Nucleus accumbens (tissue), 56 donors: ENCODE results near the gene AQP3.
"Not testable (repeated sequence)": the region's sequence is repeated elsewhere in the genome, so short reads cannot be mapped to it uniquely, and the experiment has no call there.

Experiments
- DNase-seq, 56 donors: peaks; one replicate each; lab custom pipeline; 2025; lab: John Stamatoyannopoulos, UW

Gene AQP3

DNA sequence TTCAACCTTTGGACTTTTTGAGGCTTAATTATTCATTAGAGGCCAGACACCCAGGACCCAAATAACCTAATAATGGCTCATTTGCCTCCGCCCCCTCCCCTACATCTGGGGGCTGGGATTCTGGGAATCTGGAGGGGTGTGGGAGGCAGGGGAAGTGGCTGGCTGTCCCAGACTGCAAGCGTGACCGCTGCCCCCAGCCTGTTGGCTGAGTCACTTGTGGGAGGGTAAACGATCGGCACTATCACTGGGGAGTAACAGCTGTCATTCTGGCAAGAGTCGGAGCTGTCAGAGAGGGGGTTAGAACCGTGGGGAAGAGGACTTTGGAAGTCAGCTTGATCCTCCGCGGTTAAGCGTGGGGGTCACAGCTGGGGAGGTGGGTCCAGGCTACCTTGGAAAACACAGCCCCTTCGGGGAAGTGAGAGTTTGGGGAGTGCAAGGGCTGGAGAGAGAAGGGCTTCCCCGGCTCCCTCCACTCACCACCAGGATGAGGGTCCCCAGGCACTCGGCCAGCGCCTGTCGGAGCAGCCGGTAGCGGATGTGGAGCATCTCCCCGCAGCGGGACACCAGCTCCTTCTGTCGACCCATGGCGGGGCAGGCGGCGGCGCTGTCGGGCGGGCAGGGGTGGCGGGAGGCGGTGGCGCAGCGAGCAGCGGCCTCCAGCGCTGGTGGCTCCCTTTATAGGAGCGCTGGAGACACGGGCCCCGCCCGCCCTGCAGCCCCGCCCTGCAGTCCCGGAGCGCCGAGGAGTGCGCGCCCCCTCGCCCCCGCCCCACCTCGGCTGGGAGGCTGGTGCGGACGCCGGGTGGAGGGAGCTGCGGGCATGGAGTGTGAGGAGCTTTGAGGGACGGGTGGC, at the start of gene AQP3:
AQP3 (minus strand) TSS at position 648 of the 853 bp plus-strand sequence; CDS start at position 585, 63 bp downstream.
- peak in 19 of 56 donors; percentile 5 to 50 (median 17) for DNase-seq

DNA sequence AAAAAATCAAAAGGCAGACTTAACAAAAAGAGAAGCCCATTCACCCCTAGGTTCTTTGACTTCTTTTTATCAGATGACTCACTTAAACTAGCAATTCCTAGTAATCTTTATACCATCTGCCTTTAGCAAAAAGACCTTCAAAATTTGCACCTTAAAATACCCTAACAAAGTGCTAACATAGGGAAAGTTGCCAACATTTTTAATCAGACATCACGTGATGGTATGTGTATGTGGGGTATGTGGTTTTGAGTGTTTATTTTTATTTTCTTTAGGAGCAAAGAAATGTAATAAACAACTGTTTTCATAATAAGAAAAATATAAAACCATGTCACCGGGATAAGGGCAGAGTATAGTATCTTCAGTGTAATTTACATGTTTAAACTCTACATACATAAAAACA, 46.4 kb upstream of the AQP3 start:
- DNase-seq = not testable (repeated sequence)

DNA sequence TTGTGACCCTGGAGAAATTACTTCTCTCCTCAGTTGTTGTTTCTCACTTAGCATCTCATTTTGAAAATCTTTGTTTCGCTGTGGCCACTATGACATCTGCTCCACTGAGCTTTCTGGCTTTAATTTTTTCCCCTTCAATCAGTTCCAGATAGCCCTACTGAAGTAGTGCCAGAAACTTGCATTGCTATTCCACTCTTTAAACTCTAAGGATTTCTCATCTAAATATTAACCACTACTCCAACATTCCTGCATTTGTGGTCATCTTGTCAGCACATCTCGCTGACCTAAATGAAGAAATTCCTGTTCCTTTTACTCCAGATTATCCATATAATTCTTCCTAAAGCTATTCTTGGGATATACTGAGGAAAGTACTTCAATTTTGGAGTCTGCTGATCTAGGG, 41.7 kb upstream of the AQP3 start:
- DNase-seq = no peak

DNA sequence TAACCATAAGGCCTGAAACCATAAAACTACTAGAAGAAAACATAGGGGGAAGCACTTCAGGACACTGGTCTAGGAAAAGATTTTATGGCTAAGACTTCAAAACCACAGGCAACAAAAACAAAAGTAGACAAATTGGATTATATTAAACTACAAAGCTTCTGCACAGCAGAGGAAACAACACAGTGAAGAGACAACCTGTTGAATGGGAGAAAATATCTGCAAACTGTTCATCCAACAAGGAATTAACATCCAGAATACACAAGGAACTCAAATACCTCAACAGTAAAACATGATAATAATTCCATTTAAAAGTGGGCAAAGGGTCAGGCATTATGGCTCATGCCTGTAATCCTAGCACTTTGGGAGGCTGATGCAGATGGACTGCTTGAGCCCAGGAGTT, 37.9 kb upstream of the AQP3 start:
- not testable (repeated sequence) for DNase-seq

DNA sequence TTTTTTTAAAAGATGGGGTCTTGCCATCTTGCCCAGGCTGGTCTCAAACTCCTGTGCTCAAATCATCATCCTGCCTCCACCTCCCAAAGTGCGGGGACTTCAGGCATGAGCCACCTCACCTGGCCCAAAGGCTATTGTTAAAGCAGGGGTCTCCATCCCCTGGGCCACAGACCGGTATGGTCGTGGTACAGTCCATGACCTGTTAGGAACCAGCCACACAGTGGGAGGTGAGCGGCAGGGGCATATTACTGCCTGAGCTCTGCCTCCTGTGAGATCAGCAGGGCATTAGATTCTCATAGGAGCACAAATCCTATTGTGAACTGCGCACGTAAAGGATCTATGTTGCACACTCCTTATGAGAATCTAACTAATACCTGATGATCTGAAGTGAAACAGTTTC, 33.6 kb upstream of the AQP3 start:
- no peak for DNase-seq

DNA sequence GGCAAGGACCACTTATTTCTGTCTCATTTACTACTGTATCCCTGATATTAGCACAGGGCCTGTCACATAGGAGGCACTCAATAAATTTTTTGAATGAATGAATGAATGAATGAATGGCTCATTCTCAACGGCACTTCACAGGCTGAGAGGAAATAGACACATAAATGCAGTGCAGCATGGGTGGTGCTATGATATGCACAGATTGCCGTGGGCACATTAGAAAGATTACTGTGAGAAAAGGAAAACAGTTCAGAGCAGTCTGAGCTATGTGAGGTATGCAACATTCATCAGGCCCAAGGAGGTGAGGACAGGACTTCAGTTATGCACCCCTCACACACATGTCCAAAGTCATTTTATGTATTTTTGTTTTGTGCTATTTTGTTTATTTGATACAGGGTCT, 32.7 kb upstream of the AQP3 start:
- no peak for DNase-seq

DNA sequence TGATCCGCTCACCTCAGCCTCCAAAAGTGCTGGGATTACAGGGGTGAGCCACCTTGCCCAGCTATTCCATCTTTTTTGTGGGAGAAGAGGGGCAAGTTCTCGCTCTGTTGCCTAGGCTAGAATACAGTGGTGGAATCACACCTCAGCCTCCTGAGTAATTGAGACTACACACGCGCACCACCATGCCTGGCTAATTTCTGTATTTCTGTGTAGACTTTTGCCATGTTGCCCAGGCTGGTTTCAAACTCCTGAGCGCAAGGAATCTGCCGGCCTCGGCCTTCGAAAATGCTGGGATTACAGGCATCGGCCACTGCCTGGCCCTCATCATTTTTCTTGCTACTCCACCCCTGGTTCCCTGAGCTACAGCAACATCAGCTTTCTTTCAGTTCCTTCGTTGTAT, 29.1 kb upstream of the AQP3 start:
- DNase-seq = no peak

DNA sequence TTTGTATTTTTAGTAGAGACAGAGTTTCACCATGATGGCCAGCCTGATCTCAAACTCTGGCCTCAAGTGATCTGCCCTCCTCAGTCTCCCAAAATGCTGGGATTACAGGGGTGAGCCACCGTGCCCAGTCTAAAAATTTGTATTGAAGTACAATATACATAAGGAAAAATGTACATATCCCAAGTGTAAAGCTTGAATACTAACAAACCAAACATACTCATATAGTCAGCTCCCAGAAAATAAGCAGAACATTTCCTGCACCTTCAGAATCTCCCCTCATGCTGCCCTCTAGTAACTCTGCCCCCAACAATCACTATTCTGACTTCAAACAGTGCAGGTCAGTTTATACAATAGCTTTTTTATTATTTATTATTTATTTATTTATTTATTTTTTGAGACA, 28.0 kb upstream of the AQP3 start:
- no peak for DNase-seq

DNA sequence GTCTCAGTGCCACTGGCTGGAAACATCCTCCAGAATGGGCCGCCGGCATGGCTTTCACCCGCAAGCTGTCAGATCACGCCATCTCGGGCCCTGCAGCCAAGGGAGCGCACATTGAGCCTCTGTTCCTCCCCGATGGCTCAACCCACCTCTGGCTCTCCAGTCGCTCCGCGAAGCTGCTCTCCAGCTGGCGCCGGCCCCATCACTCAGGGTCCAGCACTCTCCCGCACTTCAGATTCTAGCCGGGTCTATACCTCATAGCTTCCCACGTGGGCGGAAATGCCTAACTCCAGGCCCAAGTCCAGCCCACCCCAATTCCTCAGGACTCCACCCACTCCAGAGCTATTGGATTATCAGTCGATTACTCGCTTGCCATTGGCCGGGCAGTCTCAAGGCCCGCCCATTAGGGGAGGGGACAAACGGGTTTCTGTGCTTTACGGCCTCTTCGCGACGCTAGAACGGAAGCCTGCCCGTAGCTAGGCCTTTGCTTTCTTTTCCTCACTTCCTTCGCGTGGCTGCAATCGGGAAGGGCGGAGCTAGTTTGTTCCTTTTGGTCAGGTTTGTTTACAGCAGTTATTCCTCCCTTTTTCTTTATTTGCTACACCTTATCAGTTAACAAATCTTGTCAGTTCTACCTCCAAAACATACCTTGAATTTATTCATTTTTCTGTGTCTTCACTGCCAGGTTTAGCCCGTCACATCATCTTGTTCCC, 26.4 kb upstream of the AQP3 start, which contains the start of gene NOL6:
NOL6 (minus strand) TSS at position 282 of the 710 bp plus-strand sequence; CDS start at position 200, 82 bp downstream.
- DNase-seq = peak; percentile 61 to 99 (median 96)

DNA sequence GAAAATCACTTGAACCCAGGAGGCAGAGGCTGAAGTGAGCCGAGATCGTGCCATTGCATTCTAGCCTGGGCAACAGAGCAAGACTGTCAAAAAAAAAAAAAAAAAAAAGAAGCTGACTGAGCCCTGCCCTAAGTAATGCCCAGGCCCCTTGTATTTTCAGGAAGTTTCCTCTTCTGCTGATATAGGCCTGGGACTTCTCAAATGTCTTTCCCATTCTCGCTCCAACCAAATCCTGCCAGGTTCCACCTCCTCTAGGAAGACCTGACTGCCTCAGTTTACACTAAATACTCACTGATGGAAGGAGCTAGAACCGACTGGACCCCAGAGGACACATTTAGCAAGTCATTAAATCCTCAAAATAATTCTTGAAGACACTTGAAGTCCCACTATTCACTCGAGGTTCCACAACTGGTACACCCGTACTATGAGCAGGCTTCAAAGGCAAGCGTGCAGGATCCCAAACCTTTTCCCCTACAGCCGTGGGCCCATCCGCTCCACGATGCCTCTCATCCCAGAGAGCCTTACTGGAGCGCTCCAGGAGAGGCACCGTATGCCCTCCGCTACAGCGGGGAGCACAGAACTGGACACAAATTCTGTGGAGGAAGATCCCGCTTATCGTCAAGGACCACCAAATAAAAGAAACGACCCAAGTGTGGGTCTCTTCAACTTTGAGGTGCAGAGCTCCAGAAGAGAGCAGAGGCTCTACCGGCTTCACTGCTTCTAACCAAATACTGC, 25.7 kb upstream of the AQP3 start:
- DNase-seq = no peak

DNA sequence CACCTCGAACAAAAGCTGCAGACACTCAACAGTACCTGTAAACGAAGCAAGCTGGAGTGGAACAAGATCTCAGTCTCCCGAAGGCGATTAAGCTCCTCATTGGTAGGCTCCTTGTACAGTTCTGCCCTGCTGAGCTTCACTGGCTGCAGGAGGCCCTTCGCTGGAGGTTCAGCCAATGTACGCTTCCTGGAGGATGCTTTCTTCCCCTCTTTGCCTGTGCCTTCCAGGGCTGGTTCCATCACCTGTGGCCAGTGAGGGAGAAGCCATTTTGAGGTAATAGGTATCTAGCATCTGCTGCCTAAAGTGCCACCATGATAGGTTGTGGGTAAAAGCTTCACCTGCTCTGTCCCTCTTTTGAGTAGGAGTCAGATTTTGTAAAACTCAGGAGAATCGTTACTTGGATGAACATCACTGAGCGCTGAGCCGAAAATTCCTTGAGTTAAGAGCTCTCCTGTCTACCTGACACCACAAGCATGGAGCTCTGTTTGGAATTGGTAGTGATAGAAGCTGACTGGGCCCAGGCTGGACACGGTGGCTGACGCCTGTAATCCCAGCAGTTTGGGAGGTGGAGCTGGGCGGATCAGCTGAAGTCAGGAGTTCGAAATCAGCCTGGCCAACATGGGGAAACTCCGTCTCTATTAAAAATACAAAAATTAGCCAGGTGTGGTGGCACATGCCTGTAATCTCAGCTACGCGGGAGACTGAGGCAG, 24.9 kb upstream of the AQP3 start:
- DNase-seq = no peak

DNA sequence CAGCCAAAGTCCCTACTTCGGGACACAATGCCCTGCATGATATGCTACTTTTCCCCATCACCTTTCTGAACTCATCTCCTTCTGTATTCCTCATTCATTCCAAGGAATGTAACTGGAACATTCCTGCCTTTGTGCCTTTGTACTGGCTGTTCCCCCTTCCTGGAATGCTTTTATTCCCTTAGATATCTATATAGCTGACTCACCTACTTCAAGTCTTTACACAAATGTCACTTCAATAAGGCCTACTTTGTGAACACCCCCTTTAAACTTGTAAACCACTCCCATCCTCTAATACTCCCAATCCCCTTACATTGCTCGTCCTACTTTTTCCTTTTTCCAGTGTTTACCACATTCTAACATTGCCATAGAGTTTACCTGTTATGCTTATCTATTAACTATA, 24.0 kb upstream of the AQP3 start:
- DNase-seq = no peak

DNA sequence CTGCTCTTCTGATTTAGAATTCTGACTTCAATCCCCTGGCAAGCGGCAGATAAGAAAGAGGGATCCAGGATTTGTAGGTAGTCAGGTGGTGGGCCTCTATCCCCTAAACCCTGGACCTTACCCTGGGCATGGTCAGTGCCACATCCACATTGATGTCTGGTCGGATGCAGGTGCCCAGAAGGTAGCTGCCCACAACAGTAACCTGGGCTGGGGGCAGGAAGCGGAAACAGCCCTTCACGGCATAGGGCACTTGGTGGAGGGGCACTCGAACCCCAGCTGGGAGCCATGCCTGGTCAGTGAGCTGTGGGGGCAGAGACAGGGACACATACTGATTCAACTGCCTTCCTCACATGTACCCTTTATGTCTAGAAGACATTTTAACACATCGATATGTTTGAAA, 22.5 kb upstream of the AQP3 start:
- no peak for DNase-seq

DNA sequence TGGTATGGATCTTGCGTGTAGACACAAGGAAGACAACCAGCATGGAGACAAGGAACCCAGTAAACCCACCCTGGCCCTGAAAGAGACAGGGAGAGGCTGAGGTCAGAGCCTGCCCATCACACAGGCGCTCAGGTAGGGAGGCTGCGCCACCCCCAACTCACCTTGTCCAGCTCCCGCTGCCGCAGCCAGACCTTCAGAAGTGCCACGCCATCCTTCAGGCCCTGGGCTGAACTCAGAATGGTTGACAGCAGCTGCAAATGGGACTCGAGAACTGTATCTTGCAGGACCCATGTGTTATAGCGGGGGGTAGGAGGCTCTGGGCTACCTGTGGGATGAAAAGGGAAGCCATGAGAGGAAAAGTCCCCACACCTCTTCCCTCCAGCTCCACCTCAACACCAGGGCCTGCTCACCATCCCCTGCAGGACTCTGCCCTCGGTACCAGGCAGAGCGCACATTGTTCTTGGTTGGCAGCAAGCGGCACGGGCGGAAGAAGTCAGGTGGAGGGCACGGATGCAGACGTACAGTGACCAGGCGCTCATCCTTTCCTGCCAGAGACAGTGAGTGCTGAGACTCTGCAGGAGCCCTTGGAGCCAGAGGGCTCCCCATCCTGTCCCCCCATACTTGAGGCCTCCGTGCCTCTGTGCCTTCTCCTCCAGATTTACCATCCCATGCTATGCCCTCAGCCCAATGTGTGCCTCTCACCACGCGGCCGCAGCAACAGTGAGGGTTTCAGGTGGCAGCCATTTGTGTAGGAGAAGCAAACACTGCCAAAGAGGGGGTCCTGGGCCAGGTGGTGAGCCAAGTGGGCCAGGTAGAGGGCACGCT, 21.6 kb upstream of the AQP3 start:
- DNase-seq = no peak

DNA sequence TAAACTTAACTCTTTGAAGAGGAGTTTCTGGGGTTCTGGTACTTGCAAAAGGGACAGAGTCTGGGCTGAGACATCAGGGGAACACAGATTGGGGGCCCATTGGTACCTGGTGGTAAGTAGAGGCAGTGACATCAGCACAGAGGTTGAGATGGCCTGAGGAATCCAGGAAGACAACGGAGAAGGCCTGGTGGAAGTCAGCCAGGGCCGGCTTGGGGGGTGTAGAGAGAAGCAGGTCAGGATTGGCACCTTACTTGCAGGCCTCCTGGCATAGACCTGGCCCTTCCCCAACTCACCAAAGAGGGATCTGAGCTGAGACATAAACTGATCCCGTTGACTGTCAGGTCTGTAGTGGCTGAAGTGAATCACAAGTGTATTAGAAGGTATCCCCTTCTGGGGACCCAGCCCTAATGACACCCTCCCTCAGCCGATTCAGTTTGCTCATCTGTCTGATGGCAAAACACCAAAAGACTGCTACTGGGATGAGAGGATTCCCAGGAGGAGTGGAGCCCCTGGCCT, 20.9 kb upstream of the AQP3 start:
- no peak for DNase-seq

DNA sequence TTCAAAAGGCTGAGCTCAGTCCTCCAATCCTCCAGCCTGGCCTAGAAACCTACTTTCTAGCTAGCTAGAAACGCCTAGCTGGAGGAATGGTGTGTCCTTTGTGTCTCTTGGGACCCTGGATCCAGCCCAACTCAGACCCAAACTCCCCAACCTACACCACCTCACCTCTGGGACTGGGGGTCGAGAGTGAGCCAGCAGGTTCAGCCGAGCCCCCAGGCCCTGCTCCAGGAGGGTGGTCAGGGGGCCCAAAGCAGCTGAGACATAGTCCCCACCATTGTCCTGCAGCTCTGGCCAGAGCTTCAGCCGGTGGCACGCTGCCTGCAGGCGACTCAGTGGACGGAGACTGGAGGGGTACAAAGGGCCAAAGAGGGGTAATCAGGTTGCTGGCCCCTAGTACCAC, 20.1 kb upstream of the AQP3 start:
- DNase-seq = peak in 2 of 56 donors; percentile 10 to 24

DNA sequence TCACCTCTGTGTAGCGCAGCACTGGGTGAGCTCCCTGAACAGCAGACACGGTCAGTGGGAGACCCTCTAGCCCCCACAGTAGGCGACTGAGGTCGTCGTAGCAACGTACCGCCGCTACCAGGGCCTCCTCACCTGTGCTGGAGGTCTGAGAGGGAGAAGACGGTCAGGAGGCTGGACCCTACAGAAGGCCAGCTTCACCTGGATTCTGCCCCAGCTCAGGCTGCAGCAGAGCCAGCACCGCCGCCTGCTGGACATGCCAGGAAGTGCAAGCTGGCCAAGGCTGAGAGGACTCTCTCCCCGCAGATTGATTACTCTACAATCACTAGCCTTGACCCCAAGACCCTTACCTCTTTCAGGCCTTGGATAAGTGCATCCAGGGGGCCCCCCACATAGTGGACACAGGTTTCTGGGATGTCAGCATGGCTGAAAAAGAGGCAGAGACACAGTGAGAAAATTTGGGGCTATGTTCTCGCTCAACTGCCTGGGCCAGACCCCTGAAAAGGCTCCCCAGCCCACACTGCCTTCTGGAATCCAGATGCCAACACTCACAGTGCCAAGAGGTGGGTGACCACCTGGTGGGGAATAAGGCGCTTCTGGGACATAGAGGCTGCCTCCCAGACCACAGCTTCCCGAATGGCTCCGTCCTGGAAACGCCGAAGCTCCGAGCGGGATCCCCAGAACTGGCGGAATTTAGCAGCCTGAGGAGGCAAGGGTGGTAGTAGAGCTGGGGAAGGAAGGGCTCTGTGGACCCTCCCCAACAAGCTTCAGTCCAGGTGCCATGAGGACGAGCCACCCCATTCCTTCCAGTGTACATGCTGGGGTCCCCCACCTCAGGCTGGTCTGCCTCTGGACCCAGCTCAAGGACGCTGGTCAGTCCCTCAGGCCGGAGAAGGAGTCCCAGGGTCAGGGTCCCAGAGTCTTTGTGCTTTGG, 19.4 kb upstream of the AQP3 start:
- peak in 20 of 56 donors; percentile 5 to 65 (median 19) for DNase-seq
